ENCODE measurements around the gene SSR3.
"Not testable (repeated sequence)": the region's sequence is repeated elsewhere in the genome, so short reads cannot be mapped to it uniquely, and the experiment has no call there.

GRCh38 chr3:156562486-156562885 is 7.6 kb upstream of the SSR3 start:
- not testable (repeated sequence) for TF ChIP-seq CTCF (conservative IDR thresholded peaks at IDR 0.05; ENCODE audit: low read length); EZH2phosphoT487 (IDR thresholded peaks at IDR 0.05; ENCODE audit: borderline replicate concordance, low read depth, low read length)

Measured in OCI-LY7 (cell line).